ENCODE data around the gene CHCHD1. TPM values are rescaled to one million over a fixed set of nuclear protein-coding genes. Genes with fewer than 3 reads are reported as not detected.
A peak's percentile ranks its signal among the peaks of the same experiment; 100 is the strongest.

CHCHD1 gene
- total RNA-seq, 1 donor from 2014 or later: 23.1 TPM

DNA sequence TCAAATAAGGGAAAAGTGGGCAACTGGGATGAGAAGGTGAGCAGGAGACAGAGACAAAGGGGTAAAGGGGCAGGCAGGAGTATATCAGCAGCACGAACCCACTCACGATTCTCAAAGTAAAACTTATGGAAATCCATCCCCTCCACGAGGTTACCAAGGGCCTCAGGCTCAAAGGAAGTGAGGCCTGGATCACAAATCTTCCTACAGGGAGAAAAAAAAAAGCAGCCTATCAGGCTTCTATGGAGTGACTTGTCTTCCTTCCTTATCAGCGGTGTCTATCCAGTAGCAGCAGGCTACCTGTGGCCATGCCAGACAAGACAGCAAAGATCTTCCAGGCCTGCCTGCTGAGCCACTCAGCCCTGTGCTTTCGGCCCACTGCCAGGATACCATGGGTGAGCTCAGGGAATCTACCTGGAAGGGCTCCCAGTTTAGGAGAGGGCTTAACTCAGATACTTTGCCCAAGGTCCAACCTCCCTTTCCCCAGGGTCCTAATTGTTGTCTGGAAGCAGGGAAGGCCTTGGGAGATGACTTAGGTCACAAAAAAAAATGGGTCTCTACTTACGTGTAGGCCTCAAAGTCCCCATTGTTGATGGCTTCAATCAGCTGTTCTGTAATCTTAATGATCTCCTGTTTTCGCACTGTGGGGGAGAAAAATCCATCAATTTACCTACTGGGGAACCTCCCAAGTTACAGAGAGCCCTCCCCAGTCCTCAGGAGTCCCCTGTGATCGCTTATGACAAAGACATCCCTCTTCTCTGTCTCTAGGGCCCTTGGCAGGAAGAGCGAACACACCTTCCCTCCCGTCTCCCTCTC lies 35.3 kb downstream of the CHCHD1 start:
- no peaks in the 10 kb centered on the region for H3K9me3 Mint-ChIP-seq
- DNase-seq (ENCODE audit: low spot score in 2 of 2, unreplicated experiment in 2 of 2): no peak
- H3K4me1 Mint-ChIP-seq: peaks cover 6% of the 10 kb centered on the region
- H3K27ac Mint-ChIP-seq: peak overlapping the region; percentile 43
- TF ChIP-seq, protein P1, sequence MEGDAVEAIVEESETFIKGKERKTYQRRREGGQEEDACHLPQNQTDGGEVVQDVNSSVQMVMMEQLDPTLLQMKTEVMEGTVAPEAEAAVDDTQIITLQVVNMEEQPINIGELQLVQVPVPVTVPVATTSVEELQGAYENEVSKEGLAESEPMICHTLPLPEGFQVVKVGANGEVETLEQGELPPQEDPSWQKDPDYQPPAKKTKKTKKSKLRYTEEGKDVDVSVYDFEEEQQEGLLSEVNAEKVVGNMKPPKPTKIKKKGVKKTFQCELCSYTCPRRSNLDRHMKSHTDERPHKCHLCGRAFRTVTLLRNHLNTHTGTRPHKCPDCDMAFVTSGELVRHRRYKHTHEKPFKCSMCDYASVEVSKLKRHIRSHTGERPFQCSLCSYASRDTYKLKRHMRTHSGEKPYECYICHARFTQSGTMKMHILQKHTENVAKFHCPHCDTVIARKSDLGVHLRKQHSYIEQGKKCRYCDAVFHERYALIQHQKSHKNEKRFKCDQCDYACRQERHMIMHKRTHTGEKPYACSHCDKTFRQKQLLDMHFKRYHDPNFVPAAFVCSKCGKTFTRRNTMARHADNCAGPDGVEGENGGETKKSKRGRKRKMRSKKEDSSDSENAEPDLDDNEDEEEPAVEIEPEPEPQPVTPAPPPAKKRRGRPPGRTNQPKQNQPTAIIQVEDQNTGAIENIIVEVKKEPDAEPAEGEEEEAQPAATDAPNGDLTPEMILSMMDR (IDR thresholded peaks at IDR 0.05; ENCODE audit: unreplicated experiment): no peak
- no peak overlapping the region for H3K4me3 Mint-ChIP-seq
- H3K36me3 Mint-ChIP-seq: peaks cover 12% of the 10 kb centered on the region
- H3K27me3 Mint-ChIP-seq (ENCODE audit: low read depth): no peaks in the 10 kb centered on the region

- Mint-ChIP-seq H3K27ac (no peak overlapping the region), H3K36me3 (peaks cover 15% of the 10 kb centered on the region), H3K27me3 (ENCODE audit: low read depth) (no peaks in the 10 kb centered on the region), H3K4me1 (peaks cover 6% of the 10 kb centered on the region), H3K9me3 (no peaks in the 10 kb centered on the region), H3K4me3 (no peak overlapping the region)
- no peak for DNase-seq (ENCODE audit: low spot score in 2 of 2, unreplicated experiment in 2 of 2)
- TF ChIP-seq, protein P1 (IDR thresholded peaks at IDR 0.05; ENCODE audit: unreplicated experiment): no peak
These were observed 36.0 kb downstream of the CHCHD1 start for GRCh38 chr10:73817826-73818225.

GRCh38 chr10:73818402-73818801 lies 36.6 kb downstream of the CHCHD1 start:
- DNase-seq (ENCODE audit: low spot score in 2 of 2, unreplicated experiment in 2 of 2): no peak
- Mint-ChIP-seq H3K36me3 (peaks cover 16% of the 10 kb centered on the region), H3K4me3 (no peak overlapping the region), H3K27me3 (ENCODE audit: low read depth) (no peaks in the 10 kb centered on the region), H3K4me1 (peaks cover 6% of the 10 kb centered on the region), H3K27ac (no peak overlapping the region), H3K9me3 (no peaks in the 10 kb centered on the region)
- TF ChIP-seq, protein P1 (IDR thresholded peaks at IDR 0.05; ENCODE audit: unreplicated experiment): no peak

DNA sequence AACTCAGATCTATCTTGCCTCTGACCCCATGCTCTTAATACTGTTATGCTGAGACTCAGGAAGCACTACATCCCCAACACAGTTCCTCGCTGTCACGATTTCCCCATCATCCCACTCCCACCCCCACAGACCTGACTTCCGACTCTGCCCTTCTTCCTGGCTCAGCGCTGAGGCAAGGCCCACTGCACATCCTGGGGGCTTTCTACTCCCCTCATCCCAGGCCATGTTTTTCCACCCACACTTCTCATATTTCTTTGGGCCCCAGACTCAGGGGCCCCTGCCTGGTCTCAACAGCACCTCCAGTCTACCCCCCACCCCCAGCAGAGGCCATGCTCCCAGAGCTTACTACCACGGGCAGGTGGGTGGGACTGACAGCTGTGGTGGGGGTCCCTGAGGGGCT lies 37.2 kb downstream of the CHCHD1 start:
- Mint-ChIP-seq H3K4me3 (no peak overlapping the region), H3K27me3 (ENCODE audit: low read depth) (no peaks in the 10 kb centered on the region), H3K9me3 (no peaks in the 10 kb centered on the region), H3K4me1 (peaks cover 6% of the 10 kb centered on the region), H3K36me3 (peaks cover 19% of the 10 kb centered on the region), H3K27ac (peak overlapping the region; percentile 35)
- TF ChIP-seq, protein P1 (IDR thresholded peaks at IDR 0.05; ENCODE audit: unreplicated experiment): no peak
- no peak for DNase-seq (ENCODE audit: low spot score in 2 of 2, unreplicated experiment in 2 of 2)

DNA sequence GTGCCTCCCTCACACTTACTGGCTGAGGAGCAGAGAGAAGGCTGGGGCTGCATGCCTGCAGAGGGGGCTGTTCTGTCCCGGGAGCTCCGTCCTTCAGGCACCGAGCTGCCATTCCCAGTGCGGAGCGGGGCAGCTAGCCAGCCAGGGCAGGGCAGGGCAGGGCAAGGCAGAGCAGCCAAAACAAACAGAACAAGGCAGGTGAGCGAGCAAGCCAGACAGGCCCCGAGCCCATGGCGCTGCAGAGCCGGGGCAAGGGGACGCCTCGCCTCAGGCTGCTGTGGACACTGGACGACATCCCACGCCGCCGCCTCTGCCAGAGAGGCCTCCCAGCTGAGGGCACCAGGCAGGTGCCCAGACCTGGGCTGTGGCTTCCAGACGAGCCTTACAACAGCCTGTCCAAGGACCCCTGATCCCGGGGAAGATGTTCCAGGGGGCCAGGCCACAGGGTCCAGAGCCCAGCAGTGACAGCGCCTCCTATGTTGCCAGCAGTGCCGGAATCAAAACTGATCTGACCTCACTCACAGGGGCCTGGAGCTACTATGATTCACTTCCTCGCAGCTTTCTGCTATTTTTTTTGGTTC lies 37.8 kb downstream of the CHCHD1 start:
- no peaks in the 10 kb centered on the region for H3K27me3 Mint-ChIP-seq (ENCODE audit: low read depth)
- TF ChIP-seq, protein P1 (IDR thresholded peaks at IDR 0.05; ENCODE audit: unreplicated experiment): no peak
- no peak for DNase-seq (ENCODE audit: low spot score in 2 of 2, unreplicated experiment in 2 of 2)
- no peaks in the 10 kb centered on the region for H3K9me3 Mint-ChIP-seq
- no peak overlapping the region for H3K4me3 Mint-ChIP-seq
- peak overlapping the region; percentile 35 for H3K27ac Mint-ChIP-seq
- peaks cover 21% of the 10 kb centered on the region for H3K36me3 Mint-ChIP-seq
- H3K4me1 Mint-ChIP-seq: peaks cover 6% of the 10 kb centered on the region
